ENCODE results near the gene PPT2.
"Not testable (repeated sequence)": the region's sequence is repeated elsewhere in the genome, so short reads cannot be mapped to it uniquely, and the experiment has no call there.

GRCh38 chr6:32144238-32144637 lies 9.7 kb upstream of the PPT2 start:
- TF ChIP-seq CTCF (IDR thresholded peaks at IDR 0.05; ENCODE audit: control extremely low read depth in 1 of 3, insufficient read depth in 1 of 3, low read depth in 1 of 3, low read length in 3 of 3); RXRA (IDR thresholded peaks at IDR 0.05; ENCODE audit: insufficient read depth, low read depth, low read length); POLR2AphosphoS5 (IDR thresholded peaks at IDR 0.05; ENCODE audit: low read depth, low read length); USF2 (IDR thresholded peaks at IDR 0.05; ENCODE audit: low read length); EGR1 (IDR thresholded peaks at IDR 0.05; ENCODE audit: borderline replicate concordance, low read depth, low read length); PHF8 (conservative IDR thresholded peaks at IDR 0.05; ENCODE audit: low read depth, low read length); RFX5 (IDR thresholded peaks at IDR 0.05; ENCODE audit: borderline replicate concordance, low read depth, low read length); POLR2A (IDR thresholded peaks at IDR 0.05; ENCODE audit: control extremely low read depth in 1 of 2, low read depth in 2 of 2, low read length in 2 of 2); KDM1A (IDR thresholded peaks at IDR 0.05; ENCODE audit: borderline replicate concordance, low read length); CBX8 (IDR thresholded peaks at IDR 0.05; ENCODE audit: borderline replicate concordance, low read depth, low read length): not testable (repeated sequence)

All from H1 (cell line).